HG03520 (cell line): ENCODE measurements around the gene NRCAM.
A peak's percentile ranks its signal among the peaks of the same experiment; 100 is the strongest.
"Not testable (repeated sequence)": the region's sequence is repeated elsewhere in the genome, so short reads cannot be mapped to it uniquely, and the experiment has no call there.

ENCODE experiments used
- ATAC-seq: cut with Tn5 transposase; IDR thresholded peaks from one replicate; pipeline ENCODE4 v1.9.1; 2021; ENCODE audit warnings: mild to moderate bottlenecking, moderate library complexity; ENCODE audit not compliant: unreplicated experiment

The NRCAM gene

GRCh38 chr7:108403597-108404217, 52.5 kb downstream of the NRCAM start:
- ATAC-seq = no peak

GRCh38 chr7:108402865-108403264, 53.4 kb downstream of the NRCAM start:
- peak; percentile 67 for ATAC-seq

GRCh38 chr7:108396080-108396479, 60.2 kb downstream of the NRCAM start:
- ATAC-seq = no peak

- no peak for ATAC-seq
These were observed 60.8 kb downstream of the NRCAM start for GRCh38 chr7:108395426-108395825.

- ATAC-seq = not testable (repeated sequence)
These were observed 63.1 kb downstream of the NRCAM start for GRCh38 chr7:108393097-108393496.

GRCh38 chr7:108387686-108388085, 68.5 kb downstream of the NRCAM start:
- ATAC-seq = not testable (repeated sequence)

GRCh38 chr7:108385834-108386422, 70.3 kb downstream of the NRCAM start:
- peak; percentile 48 for ATAC-seq

GRCh38 chr7:108384716-108385483, 71.3 kb downstream of the NRCAM start:
- ATAC-seq = peak; percentile 89

- no peak for ATAC-seq
These were observed 73.3 kb downstream of the NRCAM start for GRCh38 chr7:108382932-108383331.

- ATAC-seq = no peak
These were observed 75.7 kb downstream of the NRCAM start for GRCh38 chr7:108380517-108380916.

- ATAC-seq = peak; percentile 22
These were observed 80.0 kb downstream of the NRCAM start for GRCh38 chr7:108376206-108376605.

- peak; percentile 72 for ATAC-seq
These were observed 80.6 kb downstream of the NRCAM start for GRCh38 chr7:108375668-108376067.

- ATAC-seq = no peak
These were observed 81.3 kb downstream of the NRCAM start for GRCh38 chr7:108374899-108375298.

GRCh38 chr7:108372618-108373017, 83.6 kb downstream of the NRCAM start:
- ATAC-seq = no peak

- no peak for ATAC-seq
These were observed 85.6 kb downstream of the NRCAM start for GRCh38 chr7:108370616-108371015.

GRCh38 chr7:108368466-108368865, 87.8 kb downstream of the NRCAM start:
- no peak for ATAC-seq

- ATAC-seq = no peak
These were observed 88.3 kb downstream of the NRCAM start for GRCh38 chr7:108367946-108368345.

GRCh38 chr7:108367314-108367713, 88.9 kb downstream of the NRCAM start:
- ATAC-seq = no peak

GRCh38 chr7:108363659-108364058, 92.6 kb downstream of the NRCAM start:
- no peak for ATAC-seq

- ATAC-seq = no peak
These were observed 96.0 kb downstream of the NRCAM start for GRCh38 chr7:108360058-108360800.

GRCh38 chr7:108358553-108358952, 97.7 kb downstream of the NRCAM start:
- ATAC-seq = no peak
